NB4 (cell line): ENCODE measurements around the gene KIAA0040.

ENCODE experiments used
- CTCF ChIP-seq: IDR thresholded peaks from one replicate; pipeline ENCODE4 v1.5.1; 2012; ENCODE audit warnings: low read depth, low read length
- MAX ChIP-seq: IDR thresholded peaks from 2 replicates; pipeline ENCODE4 v1.6.1; 2011; ENCODE audit warnings: low read depth, low read length
- POLR2A ChIP-seq: IDR thresholded peaks from 2 replicates; pipeline ENCODE4 v1.6.1; 2011; ENCODE audit warnings: mild to moderate bottlenecking; ENCODE audit not compliant: insufficient read length; ENCODE audit errors: extremely low read depth

- TF ChIP-seq POLR2A: no peak
- no peak for TF ChIP-seq CTCF
- TF ChIP-seq MAX: no peak
Measured at GRCh38 chr1:175174309-175175102, 18.1 kb downstream of the KIAA0040 start.
